ENCODE data around the gene C15orf39.

C15orf39 gene

GRCh38 chr15:75174102-75174501 is 27.6 kb upstream of the C15orf39 start:
- no peak for DNase-seq

GRCh38 chr15:75174729-75175128 is 27.0 kb upstream of the C15orf39 start:
- no peak for DNase-seq

GRCh38 chr15:75176396-75176761 is 25.3 kb upstream of the C15orf39 start:
- DNase-seq = no peak

- DNase-seq = no peak
Observed at GRCh38 chr15:75177360-75178071, 24.2 kb upstream of the C15orf39 start.

- no peak for DNase-seq
Observed at GRCh38 chr15:75178171-75178937, 23.3 kb upstream of the C15orf39 start.

- DNase-seq = no peak
Observed at GRCh38 chr15:75178938-75179745, 22.5 kb upstream of the C15orf39 start.

- no peak for DNase-seq
Observed at GRCh38 chr15:75179746-75180140, 21.9 kb upstream of the C15orf39 start.

GRCh38 chr15:75181780-75182179 is 19.9 kb upstream of the C15orf39 start:
- no peak for DNase-seq

- no peak for DNase-seq
Observed at GRCh38 chr15:75182187-75183131, 19.2 kb upstream of the C15orf39 start.

- no peak for DNase-seq
Observed at GRCh38 chr15:75185271-75186029, 16.2 kb upstream of the C15orf39 start.

GRCh38 chr15:75186044-75186443 is 15.6 kb upstream of the C15orf39 start:
- no peak for DNase-seq

- no peak for DNase-seq
Observed at GRCh38 chr15:75188499-75188898, 13.2 kb upstream of the C15orf39 start.

GRCh38 chr15:75191235-75191634 is 10.4 kb upstream of the C15orf39 start:
- DNase-seq = no peak

GRCh38 chr15:75192307-75192706 is 9.4 kb upstream of the C15orf39 start:
- DNase-seq = no peak

GRCh38 chr15:75193272-75193671 is 8.4 kb upstream of the C15orf39 start:
- no peak for DNase-seq

GRCh38 chr15:75193976-75194375 is 7.7 kb upstream of the C15orf39 start:
- no peak for DNase-seq

- no peak for DNase-seq
Observed at GRCh38 chr15:75194397-75194796, 7.3 kb upstream of the C15orf39 start.

GRCh38 chr15:75195122-75195765 is 6.4 kb upstream of the C15orf39 start:
- DNase-seq = no peak

- no peak for DNase-seq
Observed at GRCh38 chr15:75195766-75196241, 5.9 kb upstream of the C15orf39 start.

- DNase-seq = no peak
Observed at GRCh38 chr15:75197062-75197630, 4.5 kb upstream of the C15orf39 start.

Data from activated naive CD4-positive, alpha-beta T cell treated with Interleukin-2 at 50 U/mL for 16 hours (primary cell).